Stimulated activated naive CD4-positive, alpha-beta T cell treated with Interleukin-2 at 50 U/mL for 16 hours (primary cell): ENCODE data around the gene PLPPR1.
"Not testable (repeated sequence)": the region's sequence is repeated elsewhere in the genome, so short reads cannot be mapped to it uniquely, and the experiment has no call there.

Experiments used
- DNase-seq: peaks from one replicate; lab custom pipeline; 2025; lab: John Stamatoyannopoulos, UW

Gene PLPPR1

GRCh38 chr9:101121836-101122399 lies 93.4 kb downstream of the PLPPR1 start:
- no peak for DNase-seq

- no peak for DNase-seq
These were observed 98.0 kb downstream of the PLPPR1 start for GRCh38 chr9:101126556-101126955.

- not testable (repeated sequence) for DNase-seq
These were observed 98.8 kb downstream of the PLPPR1 start for GRCh38 chr9:101127369-101127768.

GRCh38 chr9:101128623-101129022 lies 100.1 kb downstream of the PLPPR1 start:
- no peak for DNase-seq

GRCh38 chr9:101130054-101130453 lies 101.5 kb downstream of the PLPPR1 start:
- DNase-seq, result no peak

GRCh38 chr9:101131326-101131725 lies 102.8 kb downstream of the PLPPR1 start:
- DNase-seq, result no peak

- DNase-seq, result no peak
These were observed 104.3 kb downstream of the PLPPR1 start for GRCh38 chr9:101132801-101133200.

- no peak for DNase-seq
These were observed 110.0 kb downstream of the PLPPR1 start for GRCh38 chr9:101138509-101138908.

- DNase-seq, result no peak
These were observed 110.6 kb downstream of the PLPPR1 start for GRCh38 chr9:101139082-101139481.

GRCh38 chr9:101140764-101141163 lies 112.2 kb downstream of the PLPPR1 start:
- DNase-seq, result no peak

- DNase-seq, result no peak
These were observed 118.0 kb downstream of the PLPPR1 start for GRCh38 chr9:101146508-101146907.

GRCh38 chr9:101148344-101148743 lies 119.8 kb downstream of the PLPPR1 start:
- no peak for DNase-seq

- DNase-seq, result no peak
These were observed 129.8 kb downstream of the PLPPR1 start for GRCh38 chr9:101158361-101158760.

- no peak for DNase-seq
These were observed 133.7 kb downstream of the PLPPR1 start for GRCh38 chr9:101162231-101162630.

- no peak for DNase-seq
These were observed 136.6 kb downstream of the PLPPR1 start for GRCh38 chr9:101165131-101165530.

- DNase-seq, result no peak
These were observed 139.1 kb downstream of the PLPPR1 start for GRCh38 chr9:101167490-101168134.

- no peak for DNase-seq
These were observed 144.1 kb downstream of the PLPPR1 start for GRCh38 chr9:101172616-101173015.

GRCh38 chr9:101173907-101174306 lies 145.4 kb downstream of the PLPPR1 start:
- DNase-seq, result no peak

- DNase-seq, result no peak
These were observed 147.9 kb downstream of the PLPPR1 start for GRCh38 chr9:101176384-101176783.

- no peak for DNase-seq
These were observed 156.3 kb downstream of the PLPPR1 start for GRCh38 chr9:101184813-101185278.

- DNase-seq, result no peak
These were observed 163.2 kb downstream of the PLPPR1 start for GRCh38 chr9:101191723-101192122.

- DNase-seq, result no peak
These were observed 168.5 kb downstream of the PLPPR1 start for GRCh38 chr9:101197026-101197425.

- DNase-seq, result no peak
These were observed 172.3 kb downstream of the PLPPR1 start for GRCh38 chr9:101200852-101201251.

- DNase-seq, result no peak
These were observed 173.1 kb downstream of the PLPPR1 start for GRCh38 chr9:101201630-101202029.
